ENCODE results near the gene LSAMP. TPM values are rescaled to one million over a fixed set of nuclear protein-coding genes. Genes with fewer than 3 reads are reported as not detected.

The LSAMP gene
- total RNA-seq, 1 donor from 2014 or later: 3.7 TPM

- Histone ChIP-seq H3K27me3 (ENCODE audit: control insufficient read depth in 3 of 3, insufficient read depth in 3 of 3, low read length in 3 of 3) (no peaks in the 10 kb centered on the region), H3K36me3 (ENCODE audit: control insufficient read depth in 3 of 3, insufficient read depth in 3 of 3, low read length in 3 of 3) (no peaks in the 10 kb centered on the region), H3K4me3 (ENCODE audit: low read length in 3 of 3) (no peak overlapping the region), H3K4me1 (ENCODE audit: control insufficient read depth in 3 of 3, insufficient read depth in 3 of 3, low read length in 3 of 3) (no peaks in the 10 kb centered on the region), H3K27ac (ENCODE audit: low read depth, low read length) (no peak overlapping the region), H3K9me3 (ENCODE audit: control insufficient read depth in 3 of 3, low read length in 3 of 3) (no peaks in the 10 kb centered on the region), H3K9ac (ENCODE audit: low read depth in 1 of 3, low read length in 3 of 3) (no peak overlapping the region)
Observed at GRCh38 chr3:115839246-115839645, 606.0 kb downstream of the LSAMP start.

GRCh38 chr3:115838786-115839185, 606.5 kb downstream of the LSAMP start:
- Histone ChIP-seq H3K9me3 (ENCODE audit: control insufficient read depth in 3 of 3, low read length in 3 of 3) (no peaks in the 10 kb centered on the region), H3K27ac (ENCODE audit: low read depth, low read length) (no peak overlapping the region), H3K9ac (ENCODE audit: low read depth in 1 of 3, low read length in 3 of 3) (no peak overlapping the region), H3K4me3 (ENCODE audit: low read length in 3 of 3) (no peak overlapping the region), H3K27me3 (ENCODE audit: control insufficient read depth in 3 of 3, insufficient read depth in 3 of 3, low read length in 3 of 3) (no peaks in the 10 kb centered on the region), H3K36me3 (ENCODE audit: control insufficient read depth in 3 of 3, insufficient read depth in 3 of 3, low read length in 3 of 3) (no peaks in the 10 kb centered on the region), H3K4me1 (ENCODE audit: control insufficient read depth in 3 of 3, insufficient read depth in 3 of 3, low read length in 3 of 3) (no peaks in the 10 kb centered on the region)

- Histone ChIP-seq H3K27me3 (ENCODE audit: control insufficient read depth in 3 of 3, insufficient read depth in 3 of 3, low read length in 3 of 3) (no peaks in the 10 kb centered on the region), H3K4me3 (ENCODE audit: low read length in 3 of 3) (no peak overlapping the region), H3K36me3 (ENCODE audit: control insufficient read depth in 3 of 3, insufficient read depth in 3 of 3, low read length in 3 of 3) (no peaks in the 10 kb centered on the region), H3K9ac (ENCODE audit: low read depth in 1 of 3, low read length in 3 of 3) (no peak overlapping the region), H3K9me3 (ENCODE audit: control insufficient read depth in 3 of 3, low read length in 3 of 3) (no peaks in the 10 kb centered on the region), H3K27ac (ENCODE audit: low read depth, low read length) (no peak overlapping the region), H3K4me1 (ENCODE audit: control insufficient read depth in 3 of 3, insufficient read depth in 3 of 3, low read length in 3 of 3) (no peaks in the 10 kb centered on the region)
Observed at GRCh38 chr3:115836944-115837343, 608.3 kb downstream of the LSAMP start.

GRCh38 chr3:115835946-115836345, 609.3 kb downstream of the LSAMP start:
- H3K27me3 ChIP-seq (ENCODE audit: control insufficient read depth in 3 of 3, insufficient read depth in 3 of 3, low read length in 3 of 3): no peaks in the 10 kb centered on the region
- no peak overlapping the region for H3K27ac ChIP-seq (ENCODE audit: low read depth, low read length)
- no peaks in the 10 kb centered on the region for H3K4me1 ChIP-seq (ENCODE audit: control insufficient read depth in 3 of 3, insufficient read depth in 3 of 3, low read length in 3 of 3)
- H3K9me3 ChIP-seq (ENCODE audit: control insufficient read depth in 3 of 3, low read length in 3 of 3): no peaks in the 10 kb centered on the region
- H3K4me3 ChIP-seq (ENCODE audit: low read length in 3 of 3): no peak overlapping the region
- no peaks in the 10 kb centered on the region for H3K36me3 ChIP-seq (ENCODE audit: control insufficient read depth in 3 of 3, insufficient read depth in 3 of 3, low read length in 3 of 3)
- H3K9ac ChIP-seq (ENCODE audit: low read depth in 1 of 3, low read length in 3 of 3): no peak overlapping the region

- no peak overlapping the region for H3K4me3 ChIP-seq (ENCODE audit: low read length in 3 of 3)
- H3K9me3 ChIP-seq (ENCODE audit: control insufficient read depth in 3 of 3, low read length in 3 of 3): no peaks in the 10 kb centered on the region
- H3K36me3 ChIP-seq (ENCODE audit: control insufficient read depth in 3 of 3, insufficient read depth in 3 of 3, low read length in 3 of 3): no peaks in the 10 kb centered on the region
- H3K9ac ChIP-seq (ENCODE audit: low read depth in 1 of 3, low read length in 3 of 3): no peak overlapping the region
- H3K27me3 ChIP-seq (ENCODE audit: control insufficient read depth in 3 of 3, insufficient read depth in 3 of 3, low read length in 3 of 3): no peaks in the 10 kb centered on the region
- no peaks in the 10 kb centered on the region for H3K4me1 ChIP-seq (ENCODE audit: control insufficient read depth in 3 of 3, insufficient read depth in 3 of 3, low read length in 3 of 3)
- no peak overlapping the region for H3K27ac ChIP-seq (ENCODE audit: low read depth, low read length)
Observed at GRCh38 chr3:115834068-115834467, 611.2 kb downstream of the LSAMP start.

GRCh38 chr3:115833074-115833473, 612.2 kb downstream of the LSAMP start:
- Histone ChIP-seq H3K36me3 (ENCODE audit: control insufficient read depth in 3 of 3, insufficient read depth in 3 of 3, low read length in 3 of 3) (no peaks in the 10 kb centered on the region), H3K9me3 (ENCODE audit: control insufficient read depth in 3 of 3, low read length in 3 of 3) (no peaks in the 10 kb centered on the region), H3K4me3 (ENCODE audit: low read length in 3 of 3) (no peak overlapping the region), H3K27me3 (ENCODE audit: control insufficient read depth in 3 of 3, insufficient read depth in 3 of 3, low read length in 3 of 3) (no peaks in the 10 kb centered on the region), H3K27ac (ENCODE audit: low read depth, low read length) (no peak overlapping the region), H3K4me1 (ENCODE audit: control insufficient read depth in 3 of 3, insufficient read depth in 3 of 3, low read length in 3 of 3) (no peaks in the 10 kb centered on the region), H3K9ac (ENCODE audit: low read depth in 1 of 3, low read length in 3 of 3) (no peak overlapping the region)

- Histone ChIP-seq H3K9me3 (ENCODE audit: control insufficient read depth in 3 of 3, low read length in 3 of 3) (no peaks in the 10 kb centered on the region), H3K4me1 (ENCODE audit: control insufficient read depth in 3 of 3, insufficient read depth in 3 of 3, low read length in 3 of 3) (no peaks in the 10 kb centered on the region), H3K9ac (ENCODE audit: low read depth in 1 of 3, low read length in 3 of 3) (no peak overlapping the region), H3K27ac (ENCODE audit: low read depth, low read length) (no peak overlapping the region), H3K36me3 (ENCODE audit: control insufficient read depth in 3 of 3, insufficient read depth in 3 of 3, low read length in 3 of 3) (no peaks in the 10 kb centered on the region), H3K4me3 (ENCODE audit: low read length in 3 of 3) (no peak overlapping the region), H3K27me3 (ENCODE audit: control insufficient read depth in 3 of 3, insufficient read depth in 3 of 3, low read length in 3 of 3) (no peaks in the 10 kb centered on the region)
Observed at GRCh38 chr3:115832265-115832664, 613.0 kb downstream of the LSAMP start.

GRCh38 chr3:115831864-115832263, 613.4 kb downstream of the LSAMP start:
- no peak overlapping the region for H3K9ac ChIP-seq (ENCODE audit: low read depth in 1 of 3, low read length in 3 of 3)
- H3K4me3 ChIP-seq (ENCODE audit: low read length in 3 of 3): no peak overlapping the region
- H3K4me1 ChIP-seq (ENCODE audit: control insufficient read depth in 3 of 3, insufficient read depth in 3 of 3, low read length in 3 of 3): no peaks in the 10 kb centered on the region
- H3K27ac ChIP-seq (ENCODE audit: low read depth, low read length): no peak overlapping the region
- H3K36me3 ChIP-seq (ENCODE audit: control insufficient read depth in 3 of 3, insufficient read depth in 3 of 3, low read length in 3 of 3): no peaks in the 10 kb centered on the region
- no peaks in the 10 kb centered on the region for H3K27me3 ChIP-seq (ENCODE audit: control insufficient read depth in 3 of 3, insufficient read depth in 3 of 3, low read length in 3 of 3)
- H3K9me3 ChIP-seq (ENCODE audit: control insufficient read depth in 3 of 3, low read length in 3 of 3): no peaks in the 10 kb centered on the region

GRCh38 chr3:115830764-115831395, 614.4 kb downstream of the LSAMP start:
- Histone ChIP-seq H3K9ac (ENCODE audit: low read depth in 1 of 3, low read length in 3 of 3) (no peak overlapping the region), H3K4me1 (ENCODE audit: control insufficient read depth in 3 of 3, insufficient read depth in 3 of 3, low read length in 3 of 3) (no peaks in the 10 kb centered on the region), H3K27ac (ENCODE audit: low read depth, low read length) (no peak overlapping the region), H3K9me3 (ENCODE audit: control insufficient read depth in 3 of 3, low read length in 3 of 3) (no peaks in the 10 kb centered on the region), H3K27me3 (ENCODE audit: control insufficient read depth in 3 of 3, insufficient read depth in 3 of 3, low read length in 3 of 3) (no peaks in the 10 kb centered on the region), H3K36me3 (ENCODE audit: control insufficient read depth in 3 of 3, insufficient read depth in 3 of 3, low read length in 3 of 3) (no peaks in the 10 kb centered on the region), H3K4me3 (ENCODE audit: low read length in 3 of 3) (no peak overlapping the region)

- H3K4me3 ChIP-seq (ENCODE audit: low read length in 3 of 3): no peak overlapping the region
- H3K9me3 ChIP-seq (ENCODE audit: control insufficient read depth in 3 of 3, low read length in 3 of 3): no peaks in the 10 kb centered on the region
- H3K27ac ChIP-seq (ENCODE audit: low read depth, low read length): no peak overlapping the region
- H3K4me1 ChIP-seq (ENCODE audit: control insufficient read depth in 3 of 3, insufficient read depth in 3 of 3, low read length in 3 of 3): no peaks in the 10 kb centered on the region
- H3K9ac ChIP-seq (ENCODE audit: low read depth in 1 of 3, low read length in 3 of 3): no peak overlapping the region
- no peaks in the 10 kb centered on the region for H3K36me3 ChIP-seq (ENCODE audit: control insufficient read depth in 3 of 3, insufficient read depth in 3 of 3, low read length in 3 of 3)
- no peaks in the 10 kb centered on the region for H3K27me3 ChIP-seq (ENCODE audit: control insufficient read depth in 3 of 3, insufficient read depth in 3 of 3, low read length in 3 of 3)
Observed at GRCh38 chr3:115828401-115828800, 616.9 kb downstream of the LSAMP start.
